RWPE2 (cell line): ENCODE measurements around the gene CYTIP.

ENCODE experiments used
- ATAC-seq: fragments of 200-7000 bp; cut with Tn5 transposase; 3 replicates; pipeline ENCODE4 v1.9.1; 2021; ENCODE audit warnings: low read depth
- DNase-seq: peaks from one replicate; pipeline ENCODE4 v3.0.0-alpha.2; 2020; ENCODE audit warnings: low spot score
- H3K27ac ChIP-seq: fragments of 450-650 bp; 2 replicates; pipeline ENCODE4 v1.5.1; 2017; ENCODE audit warnings: mild to moderate bottlenecking; ENCODE audit not compliant: poor library complexity, severe bottlenecking
- H3K27me3 ChIP-seq: fragments of 250-450 bp; sonication (Bioruptor Pico); 2 replicates; pipeline ENCODE4 v1.5.1; 2021; ENCODE audit warnings: mild to moderate bottlenecking, moderate library complexity; ENCODE audit not compliant: insufficient read depth, poor library complexity, severe bottlenecking
- H3K36me3 ChIP-seq: fragments of 250-450 bp; sonication (Bioruptor Pico); 2 replicates; pipeline ENCODE4 v1.5.1; 2020; ENCODE audit warnings: low read depth, mild to moderate bottlenecking, moderate library complexity
- H3K4me1 ChIP-seq: fragments of 250-450 bp; sonication (Bioruptor Pico); 2 replicates; pipeline ENCODE4 v1.5.1; 2021; ENCODE audit warnings: mild to moderate bottlenecking, moderate library complexity; ENCODE audit not compliant: insufficient read depth, poor library complexity, severe bottlenecking
- H3K4me3 ChIP-seq: fragments of 250-450 bp; sonication (Bioruptor Pico); 2 replicates; pipeline ENCODE4 v1.5.1; 2021; ENCODE audit warnings: mild to moderate bottlenecking, moderate library complexity; ENCODE audit not compliant: severe bottlenecking
- H3K9me3 ChIP-seq: fragments of 250-450 bp; sonication (Bioruptor Pico); 2 replicates; pipeline ENCODE4 v1.5.1; 2021; ENCODE audit warnings: mild to moderate bottlenecking, moderate library complexity; ENCODE audit not compliant: severe bottlenecking
- CTCF ChIP-seq: fragments of 450-650 bp; IDR thresholded peaks from one replicate; pipeline ENCODE4 v1.5.1; 2017; ENCODE audit warnings: mild to moderate bottlenecking, moderate library complexity; ENCODE audit not compliant: poor library complexity, severe bottlenecking

Gene CYTIP

GRCh38 chr2:157447031-157447430 is 3.1 kb upstream of the CYTIP start:
- Histone ChIP-seq H3K27me3 (no peaks in the 10 kb centered on the region), H3K27ac (no peak overlapping the region), H3K9me3 (no peaks in the 10 kb centered on the region), H3K36me3 (no peaks in the 10 kb centered on the region), H3K4me3 (no peak overlapping the region), H3K4me1 (no peaks in the 10 kb centered on the region)
- no peak for ATAC-seq
- DNase-seq = no peak
- TF ChIP-seq CTCF = no peak

GRCh38 chr2:157444641-157445040 is 752 bp upstream of the CYTIP start:
- no peak for DNase-seq
- no peak overlapping the region for H3K27ac ChIP-seq
- ATAC-seq = no peak
- H3K36me3 ChIP-seq = no peaks in the 10 kb centered on the region
- H3K27me3 ChIP-seq = no peaks in the 10 kb centered on the region
- H3K9me3 ChIP-seq = no peaks in the 10 kb centered on the region
- no peak overlapping the region for H3K4me3 ChIP-seq
- TF ChIP-seq CTCF = no peak
- no peaks in the 10 kb centered on the region for H3K4me1 ChIP-seq

- no peaks in the 10 kb centered on the region for H3K9me3 ChIP-seq
- H3K4me1 ChIP-seq = no peaks in the 10 kb centered on the region
- H3K27me3 ChIP-seq = no peaks in the 10 kb centered on the region
- DNase-seq = no peak
- no peak for TF ChIP-seq CTCF
- H3K4me3 ChIP-seq = no peak overlapping the region
- H3K27ac ChIP-seq = no peak overlapping the region
- H3K36me3 ChIP-seq = no peaks in the 10 kb centered on the region
- no peak for ATAC-seq
Measured at GRCh38 chr2:157443090-157443489, 799 bp downstream of the CYTIP start.

- Histone ChIP-seq H3K27me3 (no peaks in the 10 kb centered on the region), H3K36me3 (no peaks in the 10 kb centered on the region), H3K4me1 (no peaks in the 10 kb centered on the region), H3K4me3 (no peak overlapping the region), H3K27ac (no peak overlapping the region), H3K9me3 (no peaks in the 10 kb centered on the region)
- TF ChIP-seq CTCF = no peak
- DNase-seq (no peak), ATAC-seq (no peak)
Measured at GRCh38 chr2:157442636-157443035, 1.3 kb downstream of the CYTIP start.

GRCh38 chr2:157442191-157442590 is 1.7 kb downstream of the CYTIP start:
- no peak for TF ChIP-seq CTCF
- Histone ChIP-seq H3K9me3 (no peaks in the 10 kb centered on the region), H3K27me3 (no peaks in the 10 kb centered on the region), H3K4me1 (no peaks in the 10 kb centered on the region), H3K4me3 (no peak overlapping the region), H3K36me3 (no peaks in the 10 kb centered on the region), H3K27ac (no peak overlapping the region)
- no peak for DNase-seq
- no peak for ATAC-seq
